ENCODE measurements around the gene COPRS. TPM values are rescaled to one million over a fixed set of nuclear protein-coding genes. Genes with fewer than 3 reads are reported as not detected.

Gene COPRS
- total RNA-seq, 1 donor from 2014 or later, result 13.7 TPM

DNA sequence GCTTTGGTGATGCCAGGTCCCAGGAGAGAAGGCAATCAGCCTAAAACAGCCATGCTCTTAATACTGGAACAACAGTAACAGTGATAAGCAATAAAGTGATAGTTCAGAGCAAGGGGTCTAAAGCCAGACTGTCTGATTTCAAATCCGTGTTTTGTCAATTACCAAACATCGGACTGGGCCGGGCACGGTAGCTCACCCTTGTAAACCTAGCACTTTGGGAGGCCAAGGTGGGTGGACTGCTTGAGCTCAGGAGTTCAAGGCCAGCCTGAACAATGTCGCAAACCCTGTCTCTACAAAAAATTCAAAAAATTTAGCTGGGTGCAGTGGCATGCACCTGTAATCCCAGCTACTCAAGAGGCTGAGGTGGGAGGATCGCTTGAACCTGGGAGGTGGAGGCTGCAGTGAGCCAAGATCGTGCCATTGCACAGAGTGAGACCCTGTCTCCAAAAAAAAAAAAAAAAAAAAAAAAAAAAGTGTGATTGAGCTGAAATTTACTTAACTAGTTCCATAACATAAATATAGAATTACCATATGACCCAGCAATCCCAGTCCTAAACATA is 5.1 kb downstream of the COPRS start:
- Mint-ChIP-seq H3K27me3 (ENCODE audit: unreplicated experiment) (peaks cover 5% of the 10 kb centered on the region), H3K27ac (ENCODE audit: unreplicated experiment) (no peak overlapping the region), H3K36me3 (ENCODE audit: unreplicated experiment) (peaks cover 4% of the 10 kb centered on the region), H3K4me1 (ENCODE audit: low read depth, unreplicated experiment) (peaks cover 5% of the 10 kb centered on the region), H3K9me3 (ENCODE audit: unreplicated experiment) (no peaks in the 10 kb centered on the region), H3K4me3 (ENCODE audit: unreplicated experiment) (no peak overlapping the region)
- TF ChIP-seq CTCF (IDR thresholded peaks at IDR 0.05; ENCODE audit: partially characterized antibody, unreplicated experiment), result no peak
- no peak for DNase-seq

- H3K27me3 Mint-ChIP-seq (ENCODE audit: unreplicated experiment), result peaks cover 3% of the 10 kb centered on the region
- no peak for DNase-seq
- H3K27ac Mint-ChIP-seq (ENCODE audit: unreplicated experiment), result no peak overlapping the region
- H3K4me3 Mint-ChIP-seq (ENCODE audit: unreplicated experiment), result no peak overlapping the region
- H3K9me3 Mint-ChIP-seq (ENCODE audit: unreplicated experiment), result no peaks in the 10 kb centered on the region
- no peaks in the 10 kb centered on the region for H3K36me3 Mint-ChIP-seq (ENCODE audit: unreplicated experiment)
- TF ChIP-seq CTCF (IDR thresholded peaks at IDR 0.05; ENCODE audit: partially characterized antibody, unreplicated experiment), result no peak
- H3K4me1 Mint-ChIP-seq (ENCODE audit: low read depth, unreplicated experiment), result no peaks in the 10 kb centered on the region
Measured at GRCh38 chr17:31845291-31845690, 13.8 kb downstream of the COPRS start.

DNA sequence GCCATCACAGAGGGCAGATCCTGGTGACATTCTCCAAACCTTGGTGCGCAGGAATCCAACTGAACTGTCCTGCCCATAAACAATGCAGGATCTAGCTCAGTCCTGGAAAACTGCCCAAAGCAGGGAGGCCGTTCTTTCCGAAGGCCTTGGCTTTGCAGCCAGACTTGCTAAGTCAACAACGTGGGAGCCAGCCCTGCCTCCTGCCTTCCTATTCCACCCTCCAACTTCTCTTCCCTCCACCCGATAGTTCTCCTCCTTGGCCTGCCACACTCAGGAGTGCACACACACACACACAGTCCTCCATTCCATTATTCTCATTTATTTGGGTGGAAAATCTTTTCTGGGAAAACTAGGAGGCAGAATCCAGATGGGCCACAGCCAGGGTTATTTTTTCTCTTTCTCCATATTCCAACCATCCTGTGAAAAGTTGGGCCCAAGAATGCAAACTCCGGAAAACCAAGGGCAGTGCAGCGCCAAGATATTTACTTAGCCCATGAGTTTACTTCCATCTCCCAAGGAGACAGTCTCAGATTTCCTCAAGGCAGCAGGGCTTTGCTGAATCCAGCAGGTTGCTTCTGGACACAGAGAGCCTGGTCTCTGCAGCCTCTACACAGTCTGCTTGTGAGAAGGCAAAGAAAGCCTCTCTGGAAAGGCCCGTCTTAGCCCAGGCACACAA is 15.8 kb downstream of the COPRS start:
- Mint-ChIP-seq H3K27me3 (ENCODE audit: unreplicated experiment) (peaks cover 3% of the 10 kb centered on the region), H3K27ac (ENCODE audit: unreplicated experiment) (no peak overlapping the region), H3K4me3 (ENCODE audit: unreplicated experiment) (no peak overlapping the region), H3K36me3 (ENCODE audit: unreplicated experiment) (no peaks in the 10 kb centered on the region), H3K4me1 (ENCODE audit: low read depth, unreplicated experiment) (no peaks in the 10 kb centered on the region), H3K9me3 (ENCODE audit: unreplicated experiment) (no peaks in the 10 kb centered on the region)
- TF ChIP-seq CTCF (IDR thresholded peaks at IDR 0.05; ENCODE audit: partially characterized antibody, unreplicated experiment), result no peak
- DNase-seq, result no peak

- H3K9me3 Mint-ChIP-seq (ENCODE audit: unreplicated experiment), result no peaks in the 10 kb centered on the region
- peak; percentile 81 for DNase-seq
- peak; percentile 94 for TF ChIP-seq CTCF (IDR thresholded peaks at IDR 0.05; ENCODE audit: partially characterized antibody, unreplicated experiment)
- no peaks in the 10 kb centered on the region for H3K36me3 Mint-ChIP-seq (ENCODE audit: unreplicated experiment)
- H3K27ac Mint-ChIP-seq (ENCODE audit: unreplicated experiment), result no peak overlapping the region
- H3K4me3 Mint-ChIP-seq (ENCODE audit: unreplicated experiment), result no peak overlapping the region
- H3K27me3 Mint-ChIP-seq (ENCODE audit: unreplicated experiment), result peaks cover 3% of the 10 kb centered on the region
- H3K4me1 Mint-ChIP-seq (ENCODE audit: low read depth, unreplicated experiment), result no peaks in the 10 kb centered on the region
Measured at GRCh38 chr17:31842195-31843069, 16.6 kb downstream of the COPRS start.

GRCh38 chr17:31841850-31842194 is 17.2 kb downstream of the COPRS start:
- no peak for DNase-seq
- H3K27me3 Mint-ChIP-seq (ENCODE audit: unreplicated experiment), result peaks cover 3% of the 10 kb centered on the region
- H3K4me1 Mint-ChIP-seq (ENCODE audit: low read depth, unreplicated experiment), result no peaks in the 10 kb centered on the region
- no peak overlapping the region for H3K27ac Mint-ChIP-seq (ENCODE audit: unreplicated experiment)
- TF ChIP-seq CTCF (IDR thresholded peaks at IDR 0.05; ENCODE audit: partially characterized antibody, unreplicated experiment), result no peak
- H3K36me3 Mint-ChIP-seq (ENCODE audit: unreplicated experiment), result no peaks in the 10 kb centered on the region
- H3K4me3 Mint-ChIP-seq (ENCODE audit: unreplicated experiment), result no peak overlapping the region
- no peaks in the 10 kb centered on the region for H3K9me3 Mint-ChIP-seq (ENCODE audit: unreplicated experiment)
